Measurements from ENCODE around the gene CATSPERE.
"Not testable (repeated sequence)": the region's sequence is repeated elsewhere in the genome, so short reads cannot be mapped to it uniquely, and the experiment has no call there.

Gene CATSPERE

GRCh38 chr1:244466724-244467123 is 5.7 kb downstream of the CATSPERE start:
- H3K4me3 ChIP-seq (ENCODE audit: insufficient read depth, low read depth, low read length), result no peak overlapping the region
- H3K27me3 ChIP-seq (ENCODE audit: control insufficient read depth, insufficient read depth, low read length, poor library complexity, severe bottlenecking), result no peaks in the 10 kb centered on the region
- H3K36me3 ChIP-seq (ENCODE audit: control insufficient read depth, insufficient read depth, low read length), result no peaks in the 10 kb centered on the region
- no peaks in the 10 kb centered on the region for H3K9me3 ChIP-seq (ENCODE audit: control insufficient read depth, low read length)
- no peaks in the 10 kb centered on the region for H3K4me1 ChIP-seq (ENCODE audit: control insufficient read depth, insufficient read depth, low read length)
- 77 to 89% methylated on average over 1 to 2 of the region's 2 CpGs for WGBS, 2 experiments
- H3K27ac ChIP-seq (ENCODE audit: insufficient read depth, low read depth, low read length, poor library complexity, severe bottlenecking), result no peak overlapping the region

- H3K9me3 ChIP-seq (ENCODE audit: control insufficient read depth, low read length), result no peaks in the 10 kb centered on the region
- no peaks in the 10 kb centered on the region for H3K4me1 ChIP-seq (ENCODE audit: control insufficient read depth, insufficient read depth, low read length)
- no peaks in the 10 kb centered on the region for H3K27me3 ChIP-seq (ENCODE audit: control insufficient read depth, insufficient read depth, low read length, poor library complexity, severe bottlenecking)
- 95 to 96% methylated on average over 5 to 6 of the region's 6 CpGs for WGBS, 2 experiments
- H3K4me3 ChIP-seq (ENCODE audit: insufficient read depth, low read depth, low read length), result no peak overlapping the region
- H3K36me3 ChIP-seq (ENCODE audit: control insufficient read depth, insufficient read depth, low read length), result no peaks in the 10 kb centered on the region
- H3K27ac ChIP-seq (ENCODE audit: insufficient read depth, low read depth, low read length, poor library complexity, severe bottlenecking), result no peak overlapping the region
Measured at GRCh38 chr1:244473059-244473605, 12.1 kb downstream of the CATSPERE start.

GRCh38 chr1:244484971-244485370 is 23.9 kb downstream of the CATSPERE start:
- H3K27ac ChIP-seq (ENCODE audit: insufficient read depth, low read depth, low read length, poor library complexity, severe bottlenecking); H3K4me3 ChIP-seq (ENCODE audit: insufficient read depth, low read depth, low read length); H3K4me1 ChIP-seq (ENCODE audit: control insufficient read depth, insufficient read depth, low read length); H3K27me3 ChIP-seq (ENCODE audit: control insufficient read depth, insufficient read depth, low read length, poor library complexity, severe bottlenecking); H3K36me3 ChIP-seq (ENCODE audit: control insufficient read depth, insufficient read depth, low read length); H3K9me3 ChIP-seq (ENCODE audit: control insufficient read depth, low read length): not testable (repeated sequence)
- WGBS, 2 experiments, result 62 to 63% methylated on average over 3 of the region's 3 CpGs

GRCh38 chr1:244494653-244495052 is 33.6 kb downstream of the CATSPERE start:
- Histone ChIP-seq H3K4me1 (ENCODE audit: control insufficient read depth, insufficient read depth, low read length) (no peaks in the 10 kb centered on the region), H3K9me3 (ENCODE audit: control insufficient read depth, low read length) (no peaks in the 10 kb centered on the region), H3K27ac (ENCODE audit: insufficient read depth, low read depth, low read length, poor library complexity, severe bottlenecking) (no peak overlapping the region), H3K4me3 (ENCODE audit: insufficient read depth, low read depth, low read length) (no peak overlapping the region), H3K27me3 (ENCODE audit: control insufficient read depth, insufficient read depth, low read length, poor library complexity, severe bottlenecking) (no peaks in the 10 kb centered on the region), H3K36me3 (ENCODE audit: control insufficient read depth, insufficient read depth, low read length) (no peaks in the 10 kb centered on the region)
- WGBS, 2 experiments, result no CpG with 5 or more reads among the region's 2 CpGs

GRCh38 chr1:244496186-244496585 is 35.1 kb downstream of the CATSPERE start:
- WGBS, 2 experiments, result 70 to 83% methylated on average over 1 of the region's 1 CpG
- no peaks in the 10 kb centered on the region for H3K4me1 ChIP-seq (ENCODE audit: control insufficient read depth, insufficient read depth, low read length)
- H3K9me3 ChIP-seq (ENCODE audit: control insufficient read depth, low read length), result no peaks in the 10 kb centered on the region
- H3K27me3 ChIP-seq (ENCODE audit: control insufficient read depth, insufficient read depth, low read length, poor library complexity, severe bottlenecking), result no peaks in the 10 kb centered on the region
- H3K27ac ChIP-seq (ENCODE audit: insufficient read depth, low read depth, low read length, poor library complexity, severe bottlenecking), result no peak overlapping the region
- H3K4me3 ChIP-seq (ENCODE audit: insufficient read depth, low read depth, low read length), result no peak overlapping the region
- H3K36me3 ChIP-seq (ENCODE audit: control insufficient read depth, insufficient read depth, low read length), result no peaks in the 10 kb centered on the region

- Histone ChIP-seq H3K4me3 (ENCODE audit: insufficient read depth, low read depth, low read length) (no peak overlapping the region), H3K27me3 (ENCODE audit: control insufficient read depth, insufficient read depth, low read length, poor library complexity, severe bottlenecking) (no peaks in the 10 kb centered on the region), H3K4me1 (ENCODE audit: control insufficient read depth, insufficient read depth, low read length) (no peaks in the 10 kb centered on the region), H3K36me3 (ENCODE audit: control insufficient read depth, insufficient read depth, low read length) (no peaks in the 10 kb centered on the region), H3K27ac (ENCODE audit: insufficient read depth, low read depth, low read length, poor library complexity, severe bottlenecking) (no peak overlapping the region), H3K9me3 (ENCODE audit: control insufficient read depth, low read length) (no peaks in the 10 kb centered on the region)
- WGBS, 2 experiments, result 86% methylated on average over 1 of the region's 1 CpG; no CpG with 5 or more reads in 1 of the 2 experiments
Measured at GRCh38 chr1:244497805-244498204, 36.7 kb downstream of the CATSPERE start.

GRCh38 chr1:244499484-244499883 is 38.4 kb downstream of the CATSPERE start:
- not testable (repeated sequence) for H3K36me3 ChIP-seq (ENCODE audit: control insufficient read depth, insufficient read depth, low read length)
- WGBS, 2 experiments, result 91% methylated on average over 1 of the region's 2 CpGs; no CpG with 5 or more reads in 1 of the 2 experiments

GRCh38 chr1:244500515-244500914 is 39.4 kb downstream of the CATSPERE start:
- 87 to 96% methylated on average over 4 of the region's 4 CpGs for WGBS, 2 experiments
- H3K4me3 ChIP-seq (ENCODE audit: insufficient read depth, low read depth, low read length); H3K4me1 ChIP-seq (ENCODE audit: control insufficient read depth, insufficient read depth, low read length); H3K27me3 ChIP-seq (ENCODE audit: control insufficient read depth, insufficient read depth, low read length, poor library complexity, severe bottlenecking); H3K36me3 ChIP-seq (ENCODE audit: control insufficient read depth, insufficient read depth, low read length); H3K27ac ChIP-seq (ENCODE audit: insufficient read depth, low read depth, low read length, poor library complexity, severe bottlenecking); H3K9me3 ChIP-seq (ENCODE audit: control insufficient read depth, low read length): not testable (repeated sequence)

More at GRCh38 chr1:244499484-244499883, 38.4 kb downstream of the CATSPERE start:
- not testable (repeated sequence) for H3K4me3 ChIP-seq (ENCODE audit: insufficient read depth, low read depth, low read length); H3K4me1 ChIP-seq (ENCODE audit: control insufficient read depth, insufficient read depth, low read length); H3K27ac ChIP-seq (ENCODE audit: insufficient read depth, low read depth, low read length, poor library complexity, severe bottlenecking); H3K9me3 ChIP-seq (ENCODE audit: control insufficient read depth, low read length); H3K27me3 ChIP-seq (ENCODE audit: control insufficient read depth, insufficient read depth, low read length, poor library complexity, severe bottlenecking)

- Histone ChIP-seq H3K4me3 (ENCODE audit: insufficient read depth, low read depth, low read length) (no peak overlapping the region), H3K36me3 (ENCODE audit: control insufficient read depth, insufficient read depth, low read length) (no peaks in the 10 kb centered on the region), H3K4me1 (ENCODE audit: control insufficient read depth, insufficient read depth, low read length) (no peaks in the 10 kb centered on the region), H3K27ac (ENCODE audit: insufficient read depth, low read depth, low read length, poor library complexity, severe bottlenecking) (no peak overlapping the region), H3K27me3 (ENCODE audit: control insufficient read depth, insufficient read depth, low read length, poor library complexity, severe bottlenecking) (no peaks in the 10 kb centered on the region), H3K9me3 (ENCODE audit: control insufficient read depth, low read length) (no peaks in the 10 kb centered on the region)
- WGBS, 2 experiments, result 82 to 90% methylated on average over 3 of the region's 3 CpGs
Measured at GRCh38 chr1:244502630-244503029, 41.6 kb downstream of the CATSPERE start.

GRCh38 chr1:244513493-244513892 is 52.4 kb downstream of the CATSPERE start:
- Histone ChIP-seq H3K27me3 (ENCODE audit: control insufficient read depth, insufficient read depth, low read length, poor library complexity, severe bottlenecking) (no peaks in the 10 kb centered on the region), H3K36me3 (ENCODE audit: control insufficient read depth, insufficient read depth, low read length) (no peaks in the 10 kb centered on the region), H3K27ac (ENCODE audit: insufficient read depth, low read depth, low read length, poor library complexity, severe bottlenecking) (no peak overlapping the region), H3K4me1 (ENCODE audit: control insufficient read depth, insufficient read depth, low read length) (no peaks in the 10 kb centered on the region), H3K9me3 (ENCODE audit: control insufficient read depth, low read length) (no peaks in the 10 kb centered on the region), H3K4me3 (ENCODE audit: insufficient read depth, low read depth, low read length) (no peak overlapping the region)
- 94 to 96% methylated on average over 5 of the region's 5 CpGs for WGBS, 2 experiments

- 91 to 92% methylated on average over 1 to 2 of the region's 2 CpGs for WGBS, 2 experiments
Measured at GRCh38 chr1:244515680-244516079, 54.6 kb downstream of the CATSPERE start.

More at GRCh38 chr1:244515680-244516079, 54.6 kb downstream of the CATSPERE start:
- H3K9me3 ChIP-seq (ENCODE audit: control insufficient read depth, low read length), result no peaks in the 10 kb centered on the region
- H3K4me3 ChIP-seq (ENCODE audit: insufficient read depth, low read depth, low read length), result no peak overlapping the region
- H3K27ac ChIP-seq (ENCODE audit: insufficient read depth, low read depth, low read length, poor library complexity, severe bottlenecking), result no peak overlapping the region
- H3K27me3 ChIP-seq (ENCODE audit: control insufficient read depth, insufficient read depth, low read length, poor library complexity, severe bottlenecking), result no peaks in the 10 kb centered on the region
- H3K36me3 ChIP-seq (ENCODE audit: control insufficient read depth, insufficient read depth, low read length), result no peaks in the 10 kb centered on the region
- no peaks in the 10 kb centered on the region for H3K4me1 ChIP-seq (ENCODE audit: control insufficient read depth, insufficient read depth, low read length)

All from ectodermal cell (in vitro differentiated cells).